GM18909 (cell line): ENCODE results near the gene SH3PXD2B.

Experiments used
- ATAC-seq: cut with Tn5 transposase; IDR thresholded peaks from one replicate; pipeline ENCODE4 v1.9.1; 2021; ENCODE audit warnings: mild to moderate bottlenecking; ENCODE audit not compliant: unreplicated experiment, poor library complexity

The SH3PXD2B gene

DNA sequence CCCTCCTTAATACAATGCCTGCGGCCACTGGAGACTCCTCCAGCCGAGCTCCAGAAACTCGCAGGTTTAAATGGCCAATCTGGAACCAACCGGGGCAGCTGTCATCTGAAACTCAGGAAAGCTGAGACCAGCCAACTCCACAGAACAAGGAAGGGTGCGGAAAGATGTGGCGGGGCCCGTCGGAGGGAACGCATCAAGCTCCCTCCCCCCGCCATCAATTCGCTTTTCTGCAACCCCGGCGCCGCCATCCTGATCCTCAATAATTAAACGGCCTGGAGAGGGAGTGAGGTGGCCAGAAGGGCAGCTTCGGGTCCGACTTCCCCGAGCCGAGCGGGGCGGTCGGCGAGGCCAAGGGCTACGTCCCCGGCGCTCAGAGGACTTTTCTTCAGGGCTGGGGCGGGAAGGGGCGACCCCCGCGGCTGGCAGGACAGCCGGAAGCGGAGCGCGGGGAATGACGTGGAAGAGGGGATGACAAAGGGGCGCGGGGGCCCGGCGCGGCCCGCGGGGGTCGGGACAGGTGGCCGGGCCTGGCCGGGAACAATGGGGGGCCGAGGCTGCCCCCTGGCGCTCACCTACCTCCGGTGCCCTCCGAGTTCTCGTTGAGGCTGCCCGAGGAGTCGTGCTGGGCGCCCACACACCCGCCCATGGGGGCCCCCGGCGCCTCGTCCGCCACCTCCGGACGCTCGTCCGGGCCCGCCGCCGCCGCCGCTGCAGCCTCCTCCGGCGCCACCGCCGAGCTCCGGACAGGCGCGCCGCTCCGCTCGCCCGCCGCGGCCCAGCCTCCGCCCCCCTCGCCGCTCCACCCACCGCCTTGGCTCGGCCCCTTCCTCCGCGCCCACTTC is 171.1 kb downstream of the SH3PXD2B start, which contains the start of gene UBTD2:
Gene UBTD2, minus strand, starts transcription at position 745 of the 842 bp plus-strand sequence. Its CDS starts 99 bp downstream, at position 646.
- peak; percentile 91 for ATAC-seq

DNA sequence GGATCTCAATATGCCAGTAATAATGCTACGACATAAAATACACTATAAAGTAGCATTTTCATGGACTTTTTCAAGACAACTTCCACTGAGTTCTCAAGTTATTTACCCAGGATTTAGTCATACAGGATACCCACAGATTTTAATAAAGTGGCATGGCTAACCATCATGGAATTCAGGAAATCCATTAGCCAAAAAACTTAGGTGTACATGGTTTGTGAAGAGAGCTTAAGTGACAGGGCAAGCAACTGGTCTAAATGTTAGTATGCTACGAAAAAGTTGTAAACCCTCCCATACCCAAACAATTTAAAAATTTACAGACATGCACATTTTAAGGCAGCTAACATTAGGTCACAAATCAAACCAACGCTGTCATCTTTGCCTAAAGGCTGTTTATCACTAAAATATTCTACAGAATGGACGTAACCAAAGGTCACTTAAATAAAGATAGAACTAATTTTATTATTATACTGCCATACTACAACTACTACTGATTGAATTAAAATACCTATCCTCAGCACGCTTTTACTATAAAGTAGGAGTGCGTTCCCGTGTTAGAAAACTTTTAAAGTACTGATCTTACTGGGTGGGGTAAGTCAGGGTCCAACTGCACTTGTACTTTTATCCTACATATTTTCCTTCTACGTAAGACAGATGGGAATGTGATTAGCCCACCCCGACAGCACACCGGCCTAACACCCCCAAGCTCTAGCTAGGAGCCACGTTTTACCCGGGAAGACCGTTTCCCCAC is 171.9 kb downstream of the SH3PXD2B start:
- no peak for ATAC-seq

DNA sequence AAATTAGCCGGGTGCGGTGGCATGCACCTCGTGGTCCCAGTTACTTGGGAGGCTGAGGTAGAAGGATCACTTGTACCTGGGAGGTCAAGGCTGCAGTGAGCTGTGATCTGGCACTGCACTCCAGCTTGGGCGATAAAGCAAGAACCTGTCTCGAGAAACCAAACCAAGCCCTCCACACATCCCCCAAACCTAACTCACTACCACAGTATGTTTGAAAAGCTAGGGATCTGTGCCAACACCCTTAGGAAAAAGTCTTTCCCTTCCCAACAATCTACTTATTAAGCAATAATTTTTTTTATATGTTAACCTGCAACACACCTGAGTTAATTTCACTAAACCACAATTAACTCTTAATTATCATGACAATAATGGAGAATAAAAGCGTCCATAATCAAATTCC is 173.0 kb downstream of the SH3PXD2B start:
- no peak for ATAC-seq

DNA sequence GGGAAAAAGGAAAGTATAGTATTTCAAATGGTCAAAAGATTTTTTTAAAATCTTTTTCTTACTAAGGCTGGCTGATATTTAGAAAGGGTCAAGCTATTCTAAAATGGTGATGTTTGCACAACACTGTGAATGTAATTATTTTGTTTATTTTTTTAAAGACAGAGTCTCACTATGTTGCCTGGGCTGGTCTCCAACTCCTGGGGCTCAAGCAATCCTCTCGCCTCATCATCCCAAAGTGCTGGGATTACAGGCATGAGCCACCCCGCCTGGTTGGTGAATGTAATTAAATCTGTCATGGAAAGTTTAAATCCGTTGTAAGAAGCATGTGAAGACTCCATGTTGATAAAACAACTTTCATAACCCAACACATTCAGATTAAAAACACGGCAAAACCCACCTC is 173.4 kb downstream of the SH3PXD2B start:
- no peak for ATAC-seq

DNA sequence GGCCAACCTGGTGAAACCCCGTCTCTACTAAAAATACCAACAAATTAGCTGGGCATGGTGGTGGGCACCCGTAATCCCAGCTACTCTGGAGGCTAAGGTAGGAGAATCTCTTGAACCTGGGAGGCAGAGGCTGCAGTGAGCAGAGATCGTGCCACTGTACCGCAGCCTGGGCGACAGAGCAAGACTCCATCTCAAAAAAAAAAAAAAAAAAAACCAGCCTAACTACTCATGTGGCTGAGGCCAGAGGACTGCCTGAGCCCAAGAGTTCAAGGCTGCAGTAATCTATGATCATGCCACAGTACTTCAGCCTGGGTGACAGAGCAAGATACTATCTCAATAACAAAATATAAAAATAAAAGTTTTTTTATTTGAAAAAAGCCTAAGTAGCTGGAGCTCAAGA is 174.0 kb downstream of the SH3PXD2B start:
- ATAC-seq, result no peak

DNA sequence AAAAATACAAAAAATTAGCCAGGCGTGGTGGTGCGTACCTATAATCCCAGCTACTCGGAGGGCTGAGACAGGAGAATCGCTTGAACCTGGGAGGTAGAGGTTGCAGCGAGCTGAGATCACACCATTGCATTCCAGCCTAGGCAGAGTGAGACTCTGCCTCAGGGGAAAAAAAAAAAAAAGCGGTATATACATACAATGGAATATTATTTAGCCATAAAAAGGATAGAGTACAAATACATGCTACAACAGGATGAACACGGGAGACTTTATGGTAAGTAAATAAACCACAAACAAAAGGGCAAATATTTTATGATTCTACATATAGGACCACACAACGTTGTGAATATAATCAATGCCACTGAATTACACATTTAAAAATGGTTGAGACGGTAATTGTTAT is 176.0 kb downstream of the SH3PXD2B start:
- no peak for ATAC-seq

DNA sequence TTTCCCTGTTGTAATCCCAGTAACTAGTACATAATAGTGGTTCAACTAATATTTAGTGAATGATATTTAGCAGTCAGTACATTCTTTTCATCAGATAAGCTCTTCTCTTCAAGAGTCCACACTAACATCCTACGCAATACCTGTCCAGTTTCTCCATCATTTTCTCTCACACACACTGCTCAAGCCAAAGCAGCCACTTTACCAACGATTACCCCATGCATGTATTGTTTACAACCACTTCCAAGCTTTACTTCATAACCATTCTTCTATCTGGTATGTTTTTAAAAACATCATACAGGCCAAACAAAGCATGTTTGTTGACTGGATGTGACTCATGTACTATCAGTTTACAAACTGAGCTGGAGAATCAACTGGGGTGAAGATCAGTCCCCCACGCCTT is 178.1 kb downstream of the SH3PXD2B start:
- ATAC-seq, result no peak
